KOPT-K1 (cell line): ENCODE results near the gene SEC22C.

Experiments used
- H3K27ac ChIP-seq: fragments of 200-600 bp; sonication (generic); 2 replicates; pipeline ENCODE4 v1.5.1; 2016; ENCODE audit warnings: antibody characterized with exemption, mild to moderate bottlenecking, low read depth, low read length; ENCODE audit not compliant: poor library complexity, severe bottlenecking
- H3K36me3 ChIP-seq: fragments of 200-600 bp; sonication (generic); 2 replicates; pipeline ENCODE4 v1.5.1; 2017; ENCODE audit warnings: antibody characterized with exemption, mild to moderate bottlenecking, low read length, moderate library complexity; ENCODE audit not compliant: insufficient read depth
- H3K9me3 ChIP-seq: fragments of 200-600 bp; sonication (generic); 2 replicates; pipeline ENCODE4 v1.5.1; 2017; ENCODE audit warnings: antibody characterized with exemption, low read length, mild to moderate bottlenecking; ENCODE audit not compliant: insufficient read depth, poor library complexity, severe bottlenecking

The SEC22C gene

DNA sequence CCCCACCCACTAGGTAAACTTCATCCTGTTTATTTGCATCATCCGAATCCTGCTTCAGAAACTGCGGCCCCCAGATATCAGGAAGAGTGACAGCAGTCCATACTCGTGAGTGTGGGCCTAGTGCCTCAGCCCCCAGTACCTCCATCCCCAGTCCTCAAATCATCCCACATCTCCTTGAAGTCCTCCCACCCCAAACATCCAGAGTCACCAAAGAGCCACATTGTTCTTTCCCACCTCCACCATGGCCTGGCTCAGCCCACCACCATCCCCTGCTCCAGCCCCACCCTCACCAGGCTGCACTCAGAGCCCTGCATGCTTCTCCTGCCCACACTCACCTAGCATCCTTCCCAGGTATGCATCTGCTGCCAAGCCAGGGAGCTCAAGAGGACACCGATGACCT is 49.5 kb downstream of the SEC22C start:
- no peaks in the 10 kb centered on the region for H3K9me3 ChIP-seq
- H3K27ac ChIP-seq: no peak overlapping the region
- H3K36me3 ChIP-seq: no peaks in the 10 kb centered on the region

DNA sequence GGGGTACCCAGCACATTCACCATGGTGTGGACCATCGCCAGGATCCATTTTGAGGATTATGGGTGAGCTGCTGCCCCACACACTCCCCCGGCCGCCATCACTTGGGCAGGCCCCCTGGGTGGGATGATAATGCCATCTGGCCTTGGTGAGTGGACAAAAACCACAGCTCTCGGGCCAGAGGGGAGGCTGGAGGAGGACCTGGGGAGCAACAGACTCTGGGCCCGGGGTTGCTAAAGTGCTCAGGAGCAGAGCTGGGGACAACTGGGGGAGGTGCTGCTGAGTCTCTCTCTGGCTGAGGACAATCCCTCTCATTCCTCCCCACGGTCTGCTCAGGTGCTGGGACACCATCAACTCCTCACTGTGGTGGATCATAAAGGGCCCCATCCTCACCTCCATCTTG is 50.3 kb downstream of the SEC22C start:
- Histone ChIP-seq H3K27ac (no peak overlapping the region), H3K36me3 (no peaks in the 10 kb centered on the region), H3K9me3 (no peaks in the 10 kb centered on the region)

DNA sequence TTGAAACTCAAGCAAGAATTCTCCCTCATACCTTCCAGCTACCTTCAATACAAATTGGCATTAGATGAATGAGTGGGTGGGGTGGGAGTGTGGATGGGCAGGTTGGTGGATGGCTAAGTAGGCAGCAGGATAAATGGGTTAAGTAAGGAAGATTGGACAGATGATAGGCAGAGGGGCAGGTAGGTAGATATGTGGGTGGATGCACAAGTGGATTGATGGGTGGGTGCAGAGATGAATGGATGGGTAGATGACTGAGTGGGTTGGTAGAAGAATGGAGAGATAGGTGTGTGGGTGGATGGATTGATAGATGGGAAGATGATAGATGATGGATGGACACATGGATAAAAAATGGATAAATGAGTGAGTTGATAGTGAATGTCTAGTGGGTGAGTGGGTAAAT is 51.7 kb downstream of the SEC22C start:
- no peak overlapping the region for H3K27ac ChIP-seq
- H3K9me3 ChIP-seq: no peaks in the 10 kb centered on the region
- H3K36me3 ChIP-seq: no peaks in the 10 kb centered on the region

DNA sequence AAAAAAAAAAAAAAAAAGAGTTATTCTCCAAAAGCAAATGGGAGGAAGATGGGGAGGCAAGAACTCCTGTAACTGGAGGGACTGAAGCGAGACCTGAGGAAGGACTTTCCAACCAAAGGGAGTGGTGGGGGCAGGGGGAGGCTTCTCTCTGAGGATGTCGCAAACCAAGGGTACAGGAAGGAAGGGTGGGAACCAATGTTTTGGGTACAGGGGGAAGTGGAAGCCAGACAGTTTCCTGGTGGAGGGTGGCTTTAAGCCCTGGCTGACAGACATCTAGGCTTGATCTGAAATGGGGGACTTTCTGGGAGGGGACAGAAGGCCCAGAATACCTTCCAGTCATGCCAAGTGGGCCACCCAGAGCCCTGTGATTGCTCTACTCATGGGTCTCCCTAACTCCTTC is 52.3 kb downstream of the SEC22C start:
- H3K9me3 ChIP-seq: no peaks in the 10 kb centered on the region
- H3K36me3 ChIP-seq: no peaks in the 10 kb centered on the region
- H3K27ac ChIP-seq: no peak overlapping the region

DNA sequence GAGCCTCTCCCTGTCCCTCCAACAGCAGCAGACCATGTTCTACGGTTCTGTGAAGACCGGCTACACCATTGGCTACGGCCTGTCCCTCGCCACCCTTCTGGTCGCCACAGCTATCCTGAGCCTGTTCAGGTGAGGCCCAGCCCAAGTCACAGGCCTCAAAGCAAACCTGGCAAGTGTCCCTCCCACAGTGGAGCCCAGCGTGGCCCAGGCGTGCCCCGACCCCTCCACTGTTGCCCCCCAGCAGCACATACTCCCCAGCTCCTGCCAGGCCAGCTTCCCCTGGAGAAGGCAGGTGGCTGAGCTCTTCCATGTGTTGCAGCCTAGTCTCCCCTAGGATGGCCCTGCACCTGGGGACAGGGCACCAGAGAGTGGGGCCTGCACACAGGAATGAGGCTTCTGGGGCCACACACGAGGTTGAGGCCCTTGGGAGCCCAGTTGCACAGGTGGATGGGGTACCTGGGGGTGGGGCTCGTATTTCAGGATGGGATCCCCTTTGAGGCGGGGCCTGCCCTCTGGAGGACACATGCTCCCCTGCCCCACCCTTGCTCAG is 54.3 kb downstream of the SEC22C start:
- H3K36me3 ChIP-seq: no peaks in the 10 kb centered on the region

DNA sequence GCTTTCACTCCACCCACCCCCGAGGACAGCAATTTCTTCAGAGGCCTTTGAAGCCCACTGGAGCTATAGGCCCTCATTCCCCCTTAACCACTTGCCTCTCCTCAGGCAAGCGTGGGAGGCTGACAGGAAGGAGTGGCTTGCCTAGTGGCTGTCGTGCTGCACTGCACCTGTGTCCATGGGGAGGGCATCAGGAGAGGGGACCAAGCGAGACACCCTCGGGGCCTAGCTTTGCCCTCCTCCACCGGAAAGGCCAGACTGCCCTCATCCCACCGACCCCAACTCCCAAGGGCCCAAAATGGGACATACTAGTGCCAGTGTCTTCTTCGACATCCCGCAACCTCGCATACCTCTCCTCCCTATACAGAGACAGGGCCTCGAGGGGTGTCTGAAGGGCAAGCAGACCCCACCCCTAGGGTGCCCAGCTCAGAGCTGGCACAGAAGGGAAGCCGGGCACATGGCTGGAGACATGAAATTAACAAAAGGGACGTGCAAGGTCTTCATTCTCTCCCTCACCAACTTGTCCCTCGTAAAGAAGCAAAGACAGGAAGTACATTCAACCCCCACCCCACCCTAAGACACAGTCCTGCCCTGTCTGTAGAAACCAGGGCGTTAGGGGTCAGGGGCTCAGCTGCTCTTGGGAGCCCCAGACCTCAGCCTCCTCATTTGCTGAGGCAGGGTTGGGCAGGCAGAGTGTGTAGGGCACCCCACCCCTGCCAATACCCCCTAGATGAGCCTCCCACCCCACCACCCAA is 55.0 kb downstream of the SEC22C start:
- Histone ChIP-seq H3K9me3 (no peaks in the 10 kb centered on the region), H3K27ac (peak overlapping the region; percentile 65), H3K36me3 (no peaks in the 10 kb centered on the region)

More for the DNA sequence above, 54.3 kb downstream of the SEC22C start:
- Histone ChIP-seq H3K9me3 (no peaks in the 10 kb centered on the region), H3K27ac (peak overlapping the region; percentile 65)

DNA sequence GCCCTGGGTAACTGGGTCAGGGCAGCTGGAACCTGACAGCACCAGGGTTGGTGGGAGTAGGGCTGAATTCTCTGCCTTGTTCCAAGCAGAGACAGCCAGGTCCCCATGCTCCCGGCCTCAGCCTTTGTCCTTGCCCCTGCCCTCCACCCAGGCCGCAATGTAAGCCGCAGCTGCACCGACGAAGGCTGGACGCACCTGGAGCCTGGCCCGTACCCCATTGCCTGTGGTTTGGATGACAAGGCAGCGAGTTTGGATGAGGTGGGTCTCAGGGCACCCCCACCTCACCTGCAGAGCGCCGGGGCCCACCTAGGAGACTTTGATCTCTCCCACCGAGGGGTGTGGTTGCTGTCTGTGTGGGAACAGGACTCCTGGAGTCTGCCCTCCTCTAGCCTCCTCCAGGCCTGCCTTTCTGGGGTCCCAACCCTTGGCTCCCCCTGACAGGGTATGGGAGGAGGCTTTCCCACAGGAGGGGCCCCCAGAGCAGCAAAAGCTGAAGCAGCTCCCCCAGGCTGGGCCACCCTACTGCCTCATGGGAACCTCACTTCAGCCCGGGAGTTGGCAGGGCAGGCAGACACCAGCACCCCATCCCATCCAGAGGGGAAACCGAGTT is 55.9 kb downstream of the SEC22C start:
- peak overlapping the region; percentile 65 for H3K27ac ChIP-seq

DNA sequence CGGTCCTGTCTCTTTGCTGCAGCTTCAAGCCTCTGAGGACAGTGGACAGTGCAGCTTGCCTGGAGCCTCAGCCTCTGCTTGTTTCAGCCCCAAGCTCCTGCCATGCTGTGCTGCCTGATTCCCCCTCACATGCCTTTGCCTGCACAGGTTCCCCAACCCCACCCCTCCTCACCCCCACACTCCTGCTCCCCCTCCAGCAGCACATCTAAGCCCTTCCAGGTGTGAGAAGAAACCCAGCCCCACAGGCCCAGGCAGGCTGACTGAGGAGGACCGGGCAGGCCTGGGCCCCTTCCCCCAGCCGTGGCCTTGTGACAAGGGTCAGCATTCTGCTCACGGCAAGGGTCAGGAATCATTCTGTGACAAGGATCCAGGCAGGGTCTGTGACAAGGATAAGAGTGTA is 56.6 kb downstream of the SEC22C start:
- H3K27ac ChIP-seq: peak overlapping the region; percentile 65
- no peaks in the 10 kb centered on the region for H3K9me3 ChIP-seq
- no peaks in the 10 kb centered on the region for H3K36me3 ChIP-seq

More for the DNA sequence above, 55.9 kb downstream of the SEC22C start:
- H3K36me3 ChIP-seq: no peaks in the 10 kb centered on the region
- H3K9me3 ChIP-seq: no peaks in the 10 kb centered on the region

DNA sequence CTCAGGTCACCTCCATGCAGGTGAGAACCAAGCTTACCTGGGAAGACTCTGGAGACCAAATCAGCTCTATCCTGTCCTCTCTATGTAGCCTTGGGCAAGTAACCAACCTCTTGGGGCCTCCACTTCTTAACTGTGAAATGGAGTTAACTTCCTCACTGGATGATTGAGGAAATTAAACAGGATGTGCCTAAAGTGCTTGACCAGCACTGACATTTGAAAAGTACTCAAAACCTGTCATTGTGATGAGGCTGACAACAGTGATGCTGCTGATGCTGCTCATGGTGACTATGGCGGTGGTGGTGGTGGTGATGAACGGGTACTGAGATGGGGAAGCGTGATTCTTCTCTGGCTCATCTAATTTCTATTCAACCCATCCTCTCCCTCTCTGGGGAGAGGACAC is 57.0 kb downstream of the SEC22C start:
- no peaks in the 10 kb centered on the region for H3K36me3 ChIP-seq
- H3K27ac ChIP-seq: no peak overlapping the region
- no peaks in the 10 kb centered on the region for H3K9me3 ChIP-seq

DNA sequence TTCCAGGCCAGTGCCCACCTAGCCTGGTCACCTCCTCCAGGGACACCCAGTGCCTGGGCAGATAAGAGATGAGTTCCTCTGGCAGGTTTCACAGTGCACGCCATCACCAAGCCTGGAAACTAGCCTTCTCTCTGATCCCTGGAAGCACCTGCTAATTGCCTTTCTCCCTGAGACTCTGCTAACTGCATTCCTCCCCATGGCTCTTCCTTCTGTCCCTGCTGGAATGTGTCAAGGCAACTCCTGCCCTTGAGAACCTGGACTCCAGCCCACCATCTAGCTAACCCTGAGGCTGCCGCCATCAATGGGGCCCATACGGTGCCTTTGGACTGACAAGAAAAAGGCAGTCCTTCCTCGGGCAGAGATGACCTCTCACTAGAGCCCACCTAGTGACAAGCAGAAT is 60.9 kb downstream of the SEC22C start:
- no peaks in the 10 kb centered on the region for H3K36me3 ChIP-seq
- no peaks in the 10 kb centered on the region for H3K9me3 ChIP-seq
- no peak overlapping the region for H3K27ac ChIP-seq

DNA sequence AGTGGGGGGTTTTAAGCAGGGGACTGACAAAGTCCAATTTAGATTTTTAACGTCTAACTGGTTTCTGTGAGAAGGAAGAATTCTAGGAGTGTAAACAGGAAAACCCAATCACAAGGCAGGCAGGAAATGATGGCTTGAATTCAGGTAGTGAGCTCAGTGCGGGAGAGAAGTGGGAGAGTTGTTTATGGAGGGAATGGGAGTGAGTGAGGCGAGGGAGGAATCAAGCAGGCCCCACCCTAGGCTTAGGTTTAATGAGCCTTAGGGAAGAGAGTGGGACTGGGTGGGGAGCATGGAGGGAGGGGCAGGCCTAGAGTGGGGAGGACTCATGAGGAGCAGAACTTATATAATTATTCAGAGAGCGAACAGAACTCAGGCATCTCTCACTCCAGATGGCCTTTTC is 61.4 kb downstream of the SEC22C start:
- Histone ChIP-seq H3K27ac (no peak overlapping the region), H3K36me3 (no peaks in the 10 kb centered on the region), H3K9me3 (no peaks in the 10 kb centered on the region)

DNA sequence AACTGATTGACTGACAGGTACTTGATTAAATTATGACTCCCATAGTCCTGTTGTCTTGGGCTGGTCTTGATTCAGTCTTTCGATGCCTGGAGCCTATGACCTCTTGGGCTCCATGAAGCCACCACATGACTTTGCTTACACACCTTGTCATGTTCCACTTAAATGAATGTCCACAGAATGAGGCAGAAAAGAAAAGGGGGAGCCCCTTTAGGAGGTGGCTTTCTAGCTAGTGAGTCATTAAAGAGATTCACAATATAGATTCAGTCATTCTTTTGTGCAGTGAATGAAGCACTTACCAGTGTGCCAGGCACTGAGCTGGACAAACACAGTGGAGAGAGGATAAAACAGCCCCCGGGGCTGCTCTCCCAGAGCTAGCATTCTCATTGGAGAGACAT is 62.2 kb downstream of the SEC22C start:
- no peaks in the 10 kb centered on the region for H3K36me3 ChIP-seq
- H3K9me3 ChIP-seq: no peaks in the 10 kb centered on the region
- H3K27ac ChIP-seq: no peak overlapping the region

DNA sequence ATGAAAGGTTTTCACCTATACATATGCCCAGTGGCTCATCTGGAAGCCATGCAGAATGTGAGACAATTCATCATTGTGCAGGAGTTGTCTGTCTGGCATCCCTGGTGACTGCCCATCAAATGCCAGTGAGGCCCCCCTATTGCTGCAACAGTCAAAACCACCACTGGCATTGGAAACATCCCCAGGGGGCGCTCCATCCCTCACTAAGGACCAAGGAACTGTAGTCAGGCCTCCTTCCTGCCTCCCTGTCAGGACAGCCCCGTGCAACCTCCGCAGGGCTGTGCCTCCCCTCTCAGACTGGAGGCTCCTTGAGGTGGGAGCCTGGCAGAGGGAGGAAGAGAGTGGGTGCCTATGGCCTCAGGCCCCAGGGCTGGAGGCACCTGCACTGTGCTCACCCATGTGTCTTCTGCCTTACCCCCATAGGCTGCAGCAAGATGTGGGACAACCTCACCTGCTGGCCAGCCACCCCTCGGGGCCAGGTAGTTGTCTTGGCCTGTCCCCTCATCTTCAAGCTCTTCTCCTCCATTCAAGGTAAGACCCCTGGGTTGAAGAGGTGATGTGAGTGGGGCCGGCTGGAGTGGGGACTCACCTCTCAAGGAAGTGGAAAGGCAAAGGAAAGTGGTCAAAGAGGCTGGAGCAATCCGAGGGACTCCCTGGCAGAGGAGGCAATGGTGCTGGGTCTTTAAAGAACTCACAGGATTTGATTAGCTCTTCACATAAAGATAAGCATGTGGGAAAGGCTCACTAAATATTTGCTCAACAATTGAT is 62.8 kb downstream of the SEC22C start:
- Histone ChIP-seq H3K27ac (no peak overlapping the region), H3K9me3 (no peaks in the 10 kb centered on the region), H3K36me3 (no peaks in the 10 kb centered on the region)

DNA sequence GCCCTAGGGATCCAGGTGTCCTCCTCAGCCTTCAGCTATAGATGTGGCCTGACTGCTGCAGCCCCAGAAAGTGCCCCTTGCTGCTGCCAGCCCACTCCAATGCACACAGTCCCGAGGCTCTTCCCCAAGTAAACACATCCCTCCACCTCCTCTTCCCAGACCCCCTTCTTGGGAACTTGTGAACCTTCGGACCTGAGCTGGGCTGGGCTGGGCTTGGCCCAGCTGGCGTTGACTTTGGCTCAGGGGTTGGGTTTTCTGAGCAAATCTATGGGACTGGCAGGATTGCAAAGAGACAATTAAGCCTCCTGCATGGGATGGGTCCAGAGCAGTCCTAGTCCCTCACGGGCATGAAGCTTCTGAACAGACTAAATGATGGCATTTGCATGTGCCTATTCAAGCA is 64.7 kb downstream of the SEC22C start:
- H3K9me3 ChIP-seq: no peaks in the 10 kb centered on the region
- H3K27ac ChIP-seq: no peak overlapping the region
- no peaks in the 10 kb centered on the region for H3K36me3 ChIP-seq

DNA sequence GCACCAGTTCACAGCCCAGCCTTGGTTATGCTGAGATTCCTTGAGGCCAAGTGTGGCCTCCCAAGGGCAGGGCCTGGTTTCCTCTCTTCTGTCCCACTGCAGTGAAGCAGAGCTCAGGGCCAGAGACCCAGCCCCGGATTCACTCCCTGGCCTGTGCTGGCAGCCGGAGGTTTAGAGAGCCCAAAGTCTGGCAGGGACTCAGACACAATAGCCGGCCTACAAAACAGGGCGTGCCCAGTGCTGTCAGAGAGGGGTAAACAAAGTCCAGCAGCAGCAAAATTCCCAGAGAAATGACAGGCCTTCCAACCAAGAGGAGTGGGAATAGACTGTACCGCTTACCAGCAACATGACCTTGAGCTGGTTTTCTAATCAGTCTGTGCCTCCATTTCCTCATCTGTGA is 65.3 kb downstream of the SEC22C start:
- Histone ChIP-seq H3K27ac (no peak overlapping the region), H3K36me3 (no peaks in the 10 kb centered on the region), H3K9me3 (no peaks in the 10 kb centered on the region)
